NCI-H748 treated with DMSO at 0.1 percent for 48 hours (cell line): ENCODE measurements around the gene ATP8A2.
A peak's percentile ranks its signal among the peaks of the same experiment; 100 is the strongest.

ENCODE experiments used
- DNase-seq: peaks from one replicate; lab custom pipeline; 2025; lab: John Stamatoyannopoulos, UW

ATP8A2 gene

DNA sequence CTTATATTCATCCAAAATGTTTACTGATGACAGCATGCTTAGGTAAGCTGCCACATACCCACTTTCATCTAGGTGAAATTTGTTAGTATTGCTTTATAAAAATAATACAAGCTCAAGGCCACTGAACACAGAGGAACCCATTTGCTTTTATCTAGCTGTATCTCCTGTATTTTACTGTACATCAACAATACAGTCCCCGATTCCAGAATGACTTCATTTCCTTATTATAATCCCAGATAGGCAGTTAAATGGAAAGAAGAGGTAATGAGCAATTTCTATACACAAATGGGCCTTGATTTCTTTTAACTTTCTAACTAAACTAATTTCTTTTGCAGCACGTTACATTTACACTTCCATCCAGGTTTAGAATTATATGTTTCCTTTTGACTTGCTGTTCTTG lies 593.8 kb downstream of the ATP8A2 start:
- DNase-seq, result no peak

GRCh38 chr13:25966086-25966485 lies 594.3 kb downstream of the ATP8A2 start:
- DNase-seq, result no peak

DNA sequence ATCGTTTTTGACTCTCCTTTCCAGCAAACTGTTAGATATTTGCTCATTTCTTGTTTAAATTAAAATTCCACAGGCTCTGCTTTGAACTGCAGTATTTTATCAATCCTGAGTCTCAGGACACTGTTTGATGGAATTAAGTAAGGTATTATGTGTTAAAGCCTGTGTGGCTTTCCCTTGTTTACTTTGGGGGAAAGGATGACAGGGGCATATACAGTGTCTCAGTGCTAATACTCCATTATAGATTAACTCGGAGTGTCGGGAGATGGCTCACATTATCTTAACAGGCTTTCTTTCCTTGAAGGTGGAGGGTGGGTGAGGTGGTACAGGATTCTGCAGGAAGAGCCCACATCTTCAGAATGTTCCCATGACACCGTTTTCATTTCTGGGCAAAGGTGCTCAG lies 595.4 kb downstream of the ATP8A2 start:
- no peak for DNase-seq

- DNase-seq, result no peak
Observed at GRCh38 chr13:25971047-25971446, 599.3 kb downstream of the ATP8A2 start.

DNA sequence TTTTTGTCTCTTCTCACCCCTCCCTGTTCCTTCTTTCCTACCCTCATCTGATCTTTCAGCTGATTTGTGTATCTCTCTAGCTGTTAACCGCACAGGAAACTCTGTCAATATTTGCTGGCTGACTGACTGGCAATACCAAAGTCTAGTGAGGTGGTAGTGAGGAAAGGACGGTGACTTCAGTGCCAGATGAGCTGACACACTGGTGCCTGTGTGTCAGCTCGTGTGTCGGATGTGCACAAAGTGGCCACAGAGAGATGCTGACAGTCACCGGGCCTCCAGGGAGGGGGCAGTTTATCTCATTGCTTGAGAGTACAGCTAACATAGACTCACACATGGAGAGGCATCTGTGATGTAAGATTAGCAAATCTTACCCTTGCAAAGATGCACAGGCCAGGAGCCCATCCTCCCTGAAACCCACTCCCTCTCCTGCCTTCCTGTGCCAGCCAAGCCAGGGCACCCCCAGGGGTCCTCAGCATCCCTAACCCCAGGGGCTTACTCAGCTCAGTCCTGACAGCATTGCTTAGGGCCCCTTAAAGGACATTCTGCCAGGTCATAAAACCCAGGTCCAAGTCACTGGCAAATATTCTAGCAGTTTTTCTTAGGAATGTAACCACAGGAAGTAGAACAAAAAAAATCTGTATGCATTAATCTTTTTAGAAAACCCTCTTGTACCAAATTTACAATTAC lies 599.8 kb downstream of the ATP8A2 start:
- DNase-seq, result peak; percentile 28

GRCh38 chr13:25973085-25973484 lies 601.3 kb downstream of the ATP8A2 start:
- peak; percentile 66 for DNase-seq

- no peak for DNase-seq
Observed at GRCh38 chr13:25973576-25973975, 601.8 kb downstream of the ATP8A2 start.

DNA sequence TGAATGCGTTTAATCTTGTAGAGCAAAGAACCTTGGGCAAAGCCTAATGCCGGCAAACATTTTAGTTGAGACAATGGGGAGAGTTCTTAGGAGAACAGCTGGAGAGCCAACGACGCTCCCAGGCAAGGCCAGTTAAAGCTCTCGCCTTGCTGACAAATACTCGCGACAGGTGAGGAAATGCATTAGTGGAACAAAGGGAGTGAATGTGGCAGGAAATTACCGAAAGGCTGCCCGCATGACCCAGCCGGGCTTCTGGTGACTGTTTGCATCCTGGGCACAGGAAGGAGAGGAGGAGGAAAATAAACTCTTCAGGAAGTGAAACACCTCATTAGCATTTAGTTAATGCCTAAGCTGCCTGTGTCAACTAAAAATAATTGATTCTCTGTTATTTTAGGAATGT lies 605.4 kb downstream of the ATP8A2 start:
- peak; percentile 97 for DNase-seq

GRCh38 chr13:25977671-25978070 lies 605.9 kb downstream of the ATP8A2 start:
- DNase-seq, result no peak

DNA sequence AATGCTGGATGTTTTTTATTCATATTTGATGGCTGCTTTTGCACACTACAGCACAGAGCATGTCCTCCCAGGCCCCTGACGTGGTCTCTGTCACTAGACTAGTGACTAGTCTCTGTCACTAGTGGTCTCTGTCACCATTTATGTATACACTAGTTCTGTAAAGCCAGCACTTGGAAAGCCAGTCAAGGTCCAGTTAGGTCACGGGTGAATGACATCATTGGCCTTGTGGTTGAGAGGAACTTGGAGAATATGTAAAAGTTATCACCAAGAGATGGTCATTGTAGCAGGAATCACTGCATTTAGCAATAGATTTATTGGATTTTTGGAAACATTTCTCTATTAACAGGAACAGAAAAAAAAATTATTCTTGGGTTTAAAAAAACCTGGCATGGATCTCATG lies 607.2 kb downstream of the ATP8A2 start:
- no peak for DNase-seq

GRCh38 chr13:25979371-25979770 lies 607.6 kb downstream of the ATP8A2 start:
- peak; percentile 59 for DNase-seq

DNA sequence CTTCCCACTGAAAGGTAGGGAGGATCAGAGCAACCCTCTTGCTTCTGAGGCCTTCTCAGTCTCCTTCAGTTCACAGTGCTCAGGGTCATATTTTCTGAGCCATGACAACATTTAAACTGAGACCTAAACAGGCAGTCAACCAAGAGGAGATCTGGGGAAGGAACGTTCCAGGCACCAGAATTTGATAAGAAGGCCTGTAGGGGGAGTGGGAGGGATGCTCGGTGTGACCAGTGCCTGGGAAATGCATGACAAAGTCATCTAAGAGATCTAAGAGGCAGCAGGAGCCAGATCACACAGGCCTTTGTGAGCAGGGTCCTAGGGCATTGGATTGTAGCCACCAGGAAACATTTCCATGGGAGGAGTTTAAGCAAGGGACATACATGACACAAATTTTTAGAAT lies 608.5 kb downstream of the ATP8A2 start:
- no peak for DNase-seq

GRCh38 chr13:25981060-25981459 lies 609.3 kb downstream of the ATP8A2 start:
- DNase-seq, result peak; percentile 57

DNA sequence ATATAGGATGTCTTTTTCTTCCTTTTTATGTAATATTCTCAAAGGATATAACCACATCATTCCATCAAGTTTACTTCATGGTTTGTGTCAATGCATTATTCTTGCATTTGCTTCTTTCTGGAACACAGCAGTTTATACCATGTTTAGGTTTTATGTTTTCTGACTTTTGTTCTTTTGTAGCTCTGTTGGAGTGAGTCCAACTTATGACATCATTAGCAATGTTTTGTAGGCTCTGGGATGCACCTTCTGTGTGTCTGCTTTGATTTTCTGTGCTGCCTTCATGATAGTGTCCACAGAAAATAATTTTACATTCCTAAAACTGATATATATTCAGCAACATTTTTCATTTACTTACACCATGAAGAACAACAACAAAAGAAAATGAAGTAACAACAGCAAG lies 611.1 kb downstream of the ATP8A2 start:
- no peak for DNase-seq

DNA sequence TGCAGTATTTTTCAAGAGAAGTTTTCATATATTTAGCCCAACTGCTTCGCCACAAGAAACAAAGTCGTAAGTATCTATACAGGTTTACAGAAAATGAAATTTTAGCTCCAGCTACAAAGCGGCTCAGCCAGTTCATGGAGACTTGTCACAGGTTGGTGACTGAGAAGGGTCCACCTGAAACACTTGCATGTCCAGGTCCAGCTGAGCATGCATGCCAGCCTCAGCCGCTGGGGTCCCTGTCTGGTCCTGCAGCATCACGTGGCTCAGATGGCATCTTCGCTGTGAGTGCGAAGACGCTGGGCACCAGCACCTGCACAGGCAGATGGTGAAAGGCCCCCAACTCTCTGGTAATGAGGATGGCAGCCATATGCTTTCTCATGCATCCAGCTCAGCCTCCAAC lies 616.2 kb downstream of the ATP8A2 start:
- DNase-seq, result no peak

DNA sequence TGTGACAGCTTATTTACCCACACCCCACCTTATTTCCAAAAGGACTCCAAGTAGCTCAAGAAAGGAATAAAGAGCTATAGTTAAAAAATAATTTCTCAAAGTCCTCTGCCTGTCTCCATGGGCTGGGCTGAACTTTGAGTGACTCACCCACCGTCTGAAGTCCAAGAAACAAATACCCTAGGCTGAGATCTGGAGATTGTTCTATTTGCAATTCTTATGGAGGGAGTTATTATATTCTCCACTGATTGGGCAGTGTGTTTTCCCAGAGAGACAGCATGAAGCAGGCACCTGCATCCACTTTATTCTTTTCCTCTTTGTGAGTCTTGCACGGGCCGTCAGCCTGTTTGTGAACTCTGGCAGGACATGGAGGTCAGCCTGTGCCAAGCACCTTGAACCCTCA lies 616.9 kb downstream of the ATP8A2 start:
- DNase-seq, result no peak

- no peak for DNase-seq
Observed at GRCh38 chr13:25990801-25991200, 619.0 kb downstream of the ATP8A2 start.

- DNase-seq, result no peak
Observed at GRCh38 chr13:25992076-25992475, 620.3 kb downstream of the ATP8A2 start.

- DNase-seq, result no peak
Observed at GRCh38 chr13:26007261-26008125, 635.7 kb downstream of the ATP8A2 start.

DNA sequence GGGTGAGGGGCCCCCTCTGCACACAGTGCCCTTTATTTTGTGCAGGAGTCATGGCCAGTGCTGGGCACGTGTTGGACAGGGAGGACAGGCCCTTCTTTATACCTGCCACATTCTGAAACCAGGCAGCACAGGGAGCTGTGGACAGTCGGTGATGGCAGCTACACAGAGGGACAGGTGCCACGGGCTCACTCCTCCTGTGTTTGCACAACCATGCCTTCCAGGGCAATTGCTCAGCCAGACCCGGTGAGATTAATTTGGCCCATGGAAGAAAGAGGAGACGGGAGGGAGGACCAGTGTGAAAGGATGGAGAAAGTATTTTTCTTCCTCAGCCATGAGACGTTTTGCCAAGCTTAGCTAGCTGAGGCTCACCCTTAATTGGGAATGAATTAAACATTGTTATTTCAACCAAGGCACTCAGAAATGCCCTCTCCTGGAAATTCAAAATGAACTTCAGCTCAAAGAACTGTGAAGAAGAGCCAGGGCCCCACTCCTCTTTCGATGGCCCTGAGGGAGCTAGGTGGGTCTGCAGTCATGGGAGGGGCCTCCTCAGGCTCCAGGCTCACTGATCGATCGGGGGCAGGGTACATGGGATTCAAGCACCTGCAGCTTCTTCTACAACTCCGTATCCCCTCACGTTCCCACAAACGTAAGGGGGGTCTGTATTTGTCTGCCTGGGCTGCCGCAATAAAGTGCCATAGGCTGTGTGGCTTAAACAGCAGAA lies 638.9 kb downstream of the ATP8A2 start:
- no peak for DNase-seq

GRCh38 chr13:26011208-26011573 lies 639.4 kb downstream of the ATP8A2 start:
- DNase-seq, result no peak

GRCh38 chr13:26011996-26012821 lies 640.4 kb downstream of the ATP8A2 start:
- DNase-seq, result no peak
